ENCODE measurements around the gene ECPAS. TPM values are rescaled to one million over a fixed set of nuclear protein-coding genes. Genes with fewer than 3 reads are reported as not detected.
A peak's percentile ranks its signal among the peaks of the same experiment; 100 is the strongest.
"Not testable (repeated sequence)": the region's sequence is repeated elsewhere in the genome, so short reads cannot be mapped to it uniquely, and the experiment has no call there.

The ECPAS gene
- total RNA-seq, 1 donor from 2014 or later, result 91.2 TPM

GRCh38 chr9:111475195-111475594, 9.0 kb downstream of the ECPAS start:
- no peak for DNase-seq

GRCh38 chr9:111474385-111474784, 9.8 kb downstream of the ECPAS start:
- DNase-seq, result no peak

DNA sequence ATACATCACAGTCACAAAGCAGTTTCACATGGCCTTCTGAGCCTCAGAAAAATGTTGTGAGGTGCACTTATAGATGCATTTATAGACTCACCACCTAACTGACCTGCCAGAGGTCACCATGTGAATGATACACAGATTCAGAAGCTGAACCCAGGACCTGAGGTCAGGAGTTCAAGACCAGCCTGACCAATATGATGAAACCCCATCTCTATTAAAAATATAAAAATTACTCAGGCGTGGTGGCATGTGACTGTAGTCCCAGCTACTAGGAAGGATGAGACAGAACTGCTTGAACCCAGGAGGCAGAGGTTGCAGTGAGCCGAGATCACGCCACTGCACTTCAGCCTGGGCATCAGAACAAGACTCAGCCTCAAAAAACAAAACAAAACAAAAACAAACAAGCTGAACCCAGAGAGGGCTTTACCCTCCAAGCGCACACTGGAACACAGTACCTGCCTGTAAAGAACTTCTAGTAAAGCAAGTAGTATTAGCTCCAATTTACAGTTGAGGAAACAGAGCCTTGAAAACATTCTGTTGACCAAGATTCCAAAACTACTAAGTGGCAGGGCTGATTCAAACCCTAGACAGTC, 16.3 kb downstream of the ECPAS start:
- no peak for DNase-seq

GRCh38 chr9:111463048-111463447, 21.1 kb downstream of the ECPAS start:
- DNase-seq, result no peak

DNA sequence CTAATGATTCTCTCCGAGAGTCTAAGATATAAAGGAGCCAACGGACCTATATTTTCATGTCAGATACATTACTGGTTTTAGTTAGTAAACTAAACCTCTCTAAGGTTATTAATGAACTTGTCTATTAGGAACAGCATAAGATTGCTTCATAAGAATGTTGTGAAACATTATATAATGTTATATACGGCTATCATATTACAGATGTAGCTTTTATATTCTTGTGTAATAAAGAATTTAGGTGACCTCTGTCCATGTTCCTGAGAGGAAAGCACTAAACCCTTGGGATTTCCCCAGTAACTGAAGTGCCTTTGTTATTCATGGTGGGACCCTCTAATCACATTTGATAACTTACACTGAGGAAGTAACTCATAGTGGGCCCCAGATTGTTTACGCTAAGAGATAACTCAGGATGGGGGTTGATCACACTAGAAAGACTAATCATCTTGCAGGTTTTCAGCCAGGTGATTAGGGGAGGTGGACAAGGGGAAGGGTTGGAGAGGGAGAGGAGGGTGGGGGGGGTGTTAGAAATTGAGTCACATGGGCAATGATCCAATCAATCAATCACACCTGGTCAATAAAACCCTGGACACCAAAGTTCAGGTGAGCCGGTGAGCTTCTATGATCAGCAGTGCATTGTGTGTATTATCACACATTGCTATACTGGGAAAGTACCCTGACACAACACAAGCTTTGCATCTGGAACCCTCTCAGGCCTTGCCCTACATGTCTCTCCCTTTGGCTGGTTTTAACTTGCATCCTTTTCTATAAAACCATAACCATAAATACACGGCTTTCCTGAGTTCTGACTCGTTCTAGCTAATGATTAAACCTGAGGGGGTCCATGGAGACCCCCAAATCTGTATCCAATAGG, 25.8 kb downstream of the ECPAS start:
- no peak for DNase-seq

DNA sequence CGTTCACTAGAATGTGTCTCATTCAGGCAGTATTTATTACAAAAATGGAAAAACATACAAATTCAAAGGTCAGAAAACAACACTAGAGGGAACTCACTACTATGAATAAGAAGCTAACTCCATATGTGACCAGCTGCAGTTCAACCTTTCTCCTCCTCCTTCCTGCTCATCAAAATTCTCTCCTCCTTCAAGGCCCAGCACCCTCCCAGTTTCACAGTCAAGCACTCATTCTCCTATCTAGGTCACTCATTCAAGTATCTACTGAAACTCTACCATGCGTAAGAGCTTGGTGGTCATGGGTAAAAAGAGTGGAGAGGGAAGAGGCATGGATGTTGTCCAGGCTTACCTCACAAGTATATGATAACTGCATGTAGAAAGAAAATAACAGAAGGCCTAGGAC, 27.7 kb downstream of the ECPAS start:
- no peak for DNase-seq

DNA sequence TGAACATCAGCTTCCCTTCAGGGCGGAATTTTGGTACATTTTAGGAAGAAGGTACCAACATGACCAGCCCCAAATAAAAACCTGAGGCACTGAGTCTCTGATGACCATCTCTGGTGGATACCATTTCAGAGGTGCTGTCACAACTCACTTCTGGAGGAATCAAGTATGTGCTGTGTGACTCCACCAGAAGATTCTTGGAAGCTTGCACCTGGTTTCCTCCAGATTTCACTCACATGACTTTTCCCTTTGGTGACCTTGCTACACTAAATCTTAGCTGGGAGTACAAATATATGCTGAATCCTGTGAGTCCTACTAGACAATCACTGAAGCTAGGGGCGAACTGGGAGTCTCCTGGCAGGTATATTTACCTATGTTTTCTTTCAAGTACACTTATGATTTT, 28.5 kb downstream of the ECPAS start:
- no peak for DNase-seq

DNA sequence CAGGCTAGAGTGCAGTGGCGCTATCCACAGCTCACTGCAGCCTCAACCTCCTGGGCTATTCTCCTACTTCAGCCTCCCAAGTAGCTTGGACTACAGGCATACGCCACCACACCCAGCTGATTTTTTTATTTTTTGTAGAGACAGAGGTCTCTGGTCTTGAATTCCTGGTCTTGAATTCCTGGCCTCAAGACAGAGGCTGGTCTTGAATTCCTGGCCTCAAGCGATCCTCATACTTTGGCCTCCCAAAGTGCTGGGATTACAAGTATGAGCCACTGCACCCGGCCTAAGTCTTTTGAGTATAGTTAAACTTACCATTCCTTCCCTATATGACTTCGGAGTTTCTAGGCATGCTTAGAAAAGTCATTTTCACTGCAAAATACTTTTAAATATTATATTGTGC, 29.4 kb downstream of the ECPAS start:
- DNase-seq, result no peak

DNA sequence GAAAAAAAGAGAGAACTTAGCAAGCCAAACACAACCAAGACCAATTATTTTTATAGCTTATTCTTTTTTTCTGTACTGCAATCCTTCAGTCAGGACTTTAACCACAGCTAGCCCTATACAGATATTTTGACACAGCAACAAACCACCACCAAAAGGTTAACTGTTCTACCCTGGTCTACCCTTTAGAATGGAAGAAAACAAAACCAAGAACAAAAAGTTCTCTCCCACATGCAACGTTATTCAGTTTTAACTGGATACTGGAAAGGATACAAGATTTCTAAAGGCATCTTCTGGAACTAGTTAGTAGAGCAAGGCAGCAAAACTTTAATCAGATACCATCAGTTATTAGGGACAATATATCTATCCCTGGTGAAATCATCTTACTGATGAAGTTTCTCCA, 32.6 kb downstream of the ECPAS start:
- no peak for DNase-seq

DNA sequence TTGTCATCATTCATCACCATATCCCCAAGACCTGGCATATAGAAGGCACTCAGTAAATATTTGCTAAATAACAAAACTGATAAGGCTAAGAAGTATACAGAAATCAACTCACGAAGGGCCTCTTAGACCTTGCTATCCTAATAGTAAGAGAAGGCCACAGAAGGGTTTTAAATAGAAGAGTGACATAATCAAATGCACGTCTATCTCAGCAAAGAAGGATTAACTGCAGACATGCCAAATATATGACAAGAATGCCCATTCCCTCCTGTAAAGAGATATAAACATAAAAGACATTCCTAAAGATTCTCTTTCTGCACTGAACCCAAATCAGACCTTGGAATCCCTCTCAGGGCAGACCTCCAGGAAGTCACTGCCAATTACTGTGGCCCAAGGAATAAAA, 34.1 kb downstream of the ECPAS start:
- no peak for DNase-seq

- DNase-seq, result no peak
These were observed 34.5 kb downstream of the ECPAS start for GRCh38 chr9:111449705-111450104.

DNA sequence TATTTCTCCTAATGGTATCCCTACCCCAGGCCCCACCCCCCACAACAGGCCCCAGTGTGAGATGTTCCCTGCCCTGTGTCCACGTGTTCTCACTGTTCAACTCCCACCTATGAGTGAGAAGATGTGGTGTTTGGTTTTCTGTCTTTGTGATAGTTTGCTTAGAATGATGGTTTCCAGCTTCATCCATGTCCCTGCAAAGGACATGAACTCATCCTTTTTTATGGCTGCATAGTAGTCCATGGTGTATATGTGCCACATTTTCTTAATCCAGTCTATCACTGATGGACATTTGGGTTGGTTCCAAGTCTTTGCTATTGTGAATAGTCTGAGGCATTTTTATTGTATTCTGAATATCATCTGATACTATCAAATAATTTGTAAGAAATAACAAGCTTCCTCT, 38.4 kb downstream of the ECPAS start:
- DNase-seq, result not testable (repeated sequence)

DNA sequence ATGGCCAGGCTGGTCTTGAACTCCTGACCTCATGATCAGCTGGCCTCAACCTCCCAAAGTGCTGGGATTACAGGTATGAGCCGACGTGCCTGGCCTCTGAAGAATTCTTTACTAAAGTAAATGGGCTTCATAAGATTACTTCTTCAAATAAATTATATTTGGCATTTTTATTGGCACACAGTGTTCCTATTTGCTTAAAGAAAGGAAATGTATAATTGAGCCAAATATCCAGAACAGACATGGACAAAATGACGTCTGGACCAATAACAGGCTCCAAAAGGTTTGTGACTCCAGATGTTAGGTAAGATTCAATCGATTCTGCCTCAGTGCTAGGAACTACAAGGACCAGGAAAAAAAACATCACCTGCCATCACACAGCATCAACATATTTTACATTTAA, 40.7 kb downstream of the ECPAS start:
- DNase-seq, result no peak

GRCh38 chr9:111442360-111443027, 41.7 kb downstream of the ECPAS start:
- DNase-seq, result no peak

DNA sequence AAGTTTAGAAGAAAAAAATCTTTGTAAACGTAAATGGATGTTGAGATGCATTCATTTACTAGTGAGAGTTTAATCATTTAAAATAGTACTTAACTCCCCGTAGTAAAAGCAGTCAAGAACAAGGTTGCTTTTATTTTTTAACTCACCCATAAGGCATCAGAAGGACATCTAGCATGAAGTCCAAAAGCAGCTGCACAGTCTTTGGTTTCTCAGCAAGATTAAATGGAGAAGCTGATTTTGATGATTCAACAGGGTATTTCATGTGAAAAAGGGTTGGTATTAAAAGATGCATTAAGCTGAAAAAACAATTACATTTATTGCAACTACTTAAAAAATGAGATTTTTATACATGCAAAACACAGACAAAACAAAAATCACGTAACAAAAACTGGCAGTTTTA, 44.0 kb downstream of the ECPAS start:
- DNase-seq, result no peak

DNA sequence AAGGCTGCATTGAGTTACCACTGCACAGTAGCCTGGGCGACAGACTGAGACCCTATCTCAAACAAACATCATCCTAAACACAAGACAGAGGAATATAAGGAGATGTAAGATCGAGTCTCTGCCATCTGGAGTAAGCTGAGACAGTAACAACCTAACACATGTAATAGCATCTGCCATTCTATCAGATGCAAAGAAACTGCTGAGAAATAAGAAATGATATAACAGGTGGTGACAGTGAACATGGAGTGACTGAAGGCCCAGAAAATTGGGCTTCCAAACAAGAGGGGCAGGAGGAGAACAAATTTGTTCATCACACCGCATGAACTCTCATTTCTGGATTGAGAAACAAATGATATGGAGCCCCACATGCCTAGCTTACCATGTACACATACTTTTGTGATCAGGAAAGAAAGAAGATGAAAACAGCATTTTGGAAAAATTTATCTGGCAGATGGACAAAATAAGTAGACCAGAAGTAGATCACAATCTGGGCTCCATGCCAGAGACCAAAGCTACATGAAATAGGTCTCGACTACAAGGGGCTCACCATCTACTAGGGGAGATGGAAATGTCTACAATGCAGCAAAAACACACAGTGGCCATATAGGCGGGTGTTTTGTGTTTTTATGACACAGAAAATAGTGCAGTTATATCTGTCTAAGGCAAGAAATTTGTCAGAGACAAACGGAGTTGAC, 45.5 kb downstream of the ECPAS start:
- DNase-seq, result no peak

- no peak for DNase-seq
These were observed 47.6 kb downstream of the ECPAS start for GRCh38 chr9:111436571-111436970.

DNA sequence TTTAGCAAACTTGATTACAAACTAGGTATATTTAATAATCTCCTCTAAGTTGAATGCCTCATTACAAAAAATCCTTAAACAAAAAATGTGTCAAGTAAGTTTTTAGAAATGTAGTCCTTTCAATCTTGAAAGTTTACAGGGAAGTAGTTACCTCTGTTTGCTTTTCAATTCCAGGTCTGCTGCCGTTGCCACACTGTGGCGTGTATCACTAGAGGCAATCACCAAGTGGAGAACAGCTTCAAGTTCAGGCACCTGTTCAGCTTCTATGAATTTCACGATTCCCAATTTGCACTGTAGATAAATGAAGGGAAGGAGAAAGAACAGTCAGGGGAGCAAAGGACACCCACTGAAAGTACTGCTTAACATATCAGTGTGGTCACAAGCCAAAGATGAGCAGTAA, 51.1 kb downstream of the ECPAS start:
- DNase-seq, result no peak

DNA sequence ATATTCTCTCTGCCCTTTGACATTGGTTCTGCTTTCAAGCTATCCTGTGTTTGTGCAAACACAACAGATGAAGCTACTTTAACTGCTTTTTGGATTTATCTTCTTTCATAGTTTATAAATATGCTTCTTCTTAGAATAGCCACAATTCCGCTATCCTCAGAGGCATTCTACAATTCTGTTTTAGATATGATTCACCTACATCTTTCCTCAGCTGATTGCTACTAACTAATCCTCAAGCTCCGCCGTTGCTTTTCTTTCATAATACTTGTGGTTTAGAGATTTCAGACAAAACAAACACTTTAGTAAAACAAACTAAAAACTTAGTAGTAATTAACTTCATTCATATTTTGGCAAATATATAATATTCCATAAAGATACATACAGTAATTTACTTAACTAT, 52.5 kb downstream of the ECPAS start:
- no peak for DNase-seq

GRCh38 chr9:111429175-111429574, 55.0 kb downstream of the ECPAS start:
- DNase-seq, result no peak

DNA sequence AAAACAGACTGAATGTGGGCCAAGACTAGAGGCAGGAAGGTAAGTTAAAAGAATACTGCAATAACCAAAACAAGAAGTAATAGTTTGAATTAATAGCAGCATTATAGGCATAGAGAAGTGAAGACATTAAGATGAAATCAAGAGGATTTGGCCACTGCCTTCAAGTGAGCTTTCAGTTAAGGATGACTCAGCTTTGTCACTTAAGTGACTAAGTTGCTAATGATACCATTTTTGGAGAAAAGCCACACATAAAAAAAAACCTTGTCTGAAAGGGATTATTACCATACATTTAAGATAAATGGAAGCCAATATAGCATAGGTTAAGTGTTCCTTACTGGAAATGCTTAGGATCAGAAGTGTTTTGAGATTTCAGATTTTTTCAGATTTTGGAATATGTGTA, 57.0 kb downstream of the ECPAS start:
- no peak for DNase-seq

DNA sequence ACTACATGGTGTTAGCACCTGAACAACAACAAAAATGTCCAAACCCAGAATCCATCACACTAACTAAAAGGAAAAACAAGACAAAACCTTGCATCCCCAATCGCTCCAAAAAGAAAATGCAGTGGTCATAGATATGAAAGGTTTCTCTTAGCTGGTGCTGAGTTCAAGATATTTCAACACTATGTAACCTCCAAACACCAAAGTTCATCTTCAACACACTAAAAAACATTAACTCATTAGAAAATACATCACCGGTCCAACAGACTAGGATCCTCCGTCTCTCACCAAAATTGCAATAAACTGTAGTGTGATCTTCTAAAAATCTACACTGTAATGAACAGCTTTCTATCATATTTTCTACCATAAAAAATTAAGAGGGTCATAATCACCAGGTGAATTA, 60.8 kb downstream of the ECPAS start:
- no peak for DNase-seq

GRCh38 chr9:111414406-111414805, 69.8 kb downstream of the ECPAS start:
- DNase-seq, result peak; percentile 32

All from occipital lobe (tissue), 2 donors.